Measurements from ENCODE around the gene ZNF407.

Gene ZNF407

DNA sequence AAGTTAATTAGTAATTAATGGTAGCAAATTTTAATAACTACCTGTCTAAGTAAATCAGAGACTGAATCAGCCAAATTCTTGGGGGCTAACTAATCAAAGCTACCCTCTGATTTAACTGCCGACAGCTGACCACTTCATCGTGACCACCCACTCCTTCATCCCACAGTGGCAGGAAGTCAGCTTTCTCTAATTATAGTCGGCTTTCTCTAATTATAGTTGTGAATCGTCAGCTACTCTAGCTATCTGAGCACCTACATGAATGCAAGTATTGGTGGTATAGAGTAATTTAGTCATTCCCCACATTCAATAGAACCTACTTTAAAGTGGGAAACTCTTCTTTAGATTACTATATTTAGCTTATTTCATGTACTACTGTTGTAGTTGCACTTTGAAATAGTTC is 425.8 kb downstream of the ZNF407 start:
- H2AFZ ChIP-seq (ENCODE audit: low read depth, low read length, severe bottlenecking), result no peak overlapping the region
- no peak overlapping the region for H3K4me2 ChIP-seq (ENCODE audit: low read depth, low read length, poor library complexity, severe bottlenecking)
- H3K27ac ChIP-seq (ENCODE audit: low read depth, low read length), result no peak overlapping the region
- H3K27me3 ChIP-seq (ENCODE audit: low read length), result no peaks in the 10 kb centered on the region
- TF ChIP-seq, protein P1, sequence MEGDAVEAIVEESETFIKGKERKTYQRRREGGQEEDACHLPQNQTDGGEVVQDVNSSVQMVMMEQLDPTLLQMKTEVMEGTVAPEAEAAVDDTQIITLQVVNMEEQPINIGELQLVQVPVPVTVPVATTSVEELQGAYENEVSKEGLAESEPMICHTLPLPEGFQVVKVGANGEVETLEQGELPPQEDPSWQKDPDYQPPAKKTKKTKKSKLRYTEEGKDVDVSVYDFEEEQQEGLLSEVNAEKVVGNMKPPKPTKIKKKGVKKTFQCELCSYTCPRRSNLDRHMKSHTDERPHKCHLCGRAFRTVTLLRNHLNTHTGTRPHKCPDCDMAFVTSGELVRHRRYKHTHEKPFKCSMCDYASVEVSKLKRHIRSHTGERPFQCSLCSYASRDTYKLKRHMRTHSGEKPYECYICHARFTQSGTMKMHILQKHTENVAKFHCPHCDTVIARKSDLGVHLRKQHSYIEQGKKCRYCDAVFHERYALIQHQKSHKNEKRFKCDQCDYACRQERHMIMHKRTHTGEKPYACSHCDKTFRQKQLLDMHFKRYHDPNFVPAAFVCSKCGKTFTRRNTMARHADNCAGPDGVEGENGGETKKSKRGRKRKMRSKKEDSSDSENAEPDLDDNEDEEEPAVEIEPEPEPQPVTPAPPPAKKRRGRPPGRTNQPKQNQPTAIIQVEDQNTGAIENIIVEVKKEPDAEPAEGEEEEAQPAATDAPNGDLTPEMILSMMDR (IDR thresholded peaks at IDR 0.05; ENCODE audit: insufficient read depth, low read length, poor library complexity, severe bottlenecking), result no peak
- TF ChIP-seq EZH2phosphoT487 (conservative IDR thresholded peaks at IDR 0.05; ENCODE audit: low read length), result no peak
- H3F3A ChIP-seq (ENCODE audit: insufficient read depth), result no peaks in the 10 kb centered on the region
- H3K4me3 ChIP-seq (ENCODE audit: insufficient read depth, low read length, poor library complexity, severe bottlenecking), result no peak overlapping the region
- H3K36me3 ChIP-seq (ENCODE audit: low read length), result no peaks in the 10 kb centered on the region
- no peaks in the 10 kb centered on the region for H3K9me3 ChIP-seq (ENCODE audit: insufficient read depth, low read length)
- no peaks in the 10 kb centered on the region for H3K9me2 ChIP-seq (replicated peaks; ENCODE audit: insufficient read depth, low read length)
- H3K9ac ChIP-seq (ENCODE audit: low read length), result no peak overlapping the region
- H3K79me2 ChIP-seq (ENCODE audit: insufficient read depth, low read length), result no peaks in the 10 kb centered on the region
- no peaks in the 10 kb centered on the region for H4K20me1 ChIP-seq (ENCODE audit: low read depth, low read length)

DNA sequence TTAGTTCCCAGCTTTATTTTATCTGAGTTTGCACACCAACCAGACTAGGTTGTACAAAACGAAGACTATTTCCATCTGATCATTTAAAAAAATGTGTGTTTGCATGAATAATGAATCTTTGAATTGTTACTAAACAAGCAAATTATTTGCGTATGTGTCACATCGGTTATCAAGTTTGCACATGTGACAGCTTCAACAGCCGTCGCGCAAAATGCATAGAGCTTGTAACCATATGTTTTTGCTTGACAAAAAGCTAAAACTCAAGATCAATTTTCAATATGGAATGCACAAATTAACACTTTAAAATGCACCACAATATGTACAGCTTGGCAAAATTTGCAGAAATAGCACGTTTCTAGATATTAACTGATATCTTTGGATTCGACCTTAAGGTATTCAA is 427.2 kb downstream of the ZNF407 start:
- H3K27me3 ChIP-seq (ENCODE audit: low read length), result no peaks in the 10 kb centered on the region
- H3K27ac ChIP-seq (ENCODE audit: low read depth, low read length), result no peak overlapping the region
- no peaks in the 10 kb centered on the region for H3K9me3 ChIP-seq (ENCODE audit: insufficient read depth, low read length)
- no peaks in the 10 kb centered on the region for H3K36me3 ChIP-seq (ENCODE audit: low read length)
- H3K4me2 ChIP-seq (ENCODE audit: low read depth, low read length, poor library complexity, severe bottlenecking), result no peak overlapping the region
- no peaks in the 10 kb centered on the region for H4K20me1 ChIP-seq (ENCODE audit: low read depth, low read length)
- H3K9me2 ChIP-seq (replicated peaks; ENCODE audit: insufficient read depth, low read length), result no peaks in the 10 kb centered on the region
- no peak for TF ChIP-seq EZH2phosphoT487 (conservative IDR thresholded peaks at IDR 0.05; ENCODE audit: low read length)
- TF ChIP-seq, protein P1 (IDR thresholded peaks at IDR 0.05; ENCODE audit: insufficient read depth, low read length, poor library complexity, severe bottlenecking), result no peak
- H3K79me2 ChIP-seq (ENCODE audit: insufficient read depth, low read length), result no peaks in the 10 kb centered on the region
- no peak overlapping the region for H3K4me3 ChIP-seq (ENCODE audit: insufficient read depth, low read length, poor library complexity, severe bottlenecking)
- no peak overlapping the region for H3K9ac ChIP-seq (ENCODE audit: low read length)
- H3F3A ChIP-seq (ENCODE audit: insufficient read depth), result no peaks in the 10 kb centered on the region
- H2AFZ ChIP-seq (ENCODE audit: low read depth, low read length, severe bottlenecking), result no peak overlapping the region

DNA sequence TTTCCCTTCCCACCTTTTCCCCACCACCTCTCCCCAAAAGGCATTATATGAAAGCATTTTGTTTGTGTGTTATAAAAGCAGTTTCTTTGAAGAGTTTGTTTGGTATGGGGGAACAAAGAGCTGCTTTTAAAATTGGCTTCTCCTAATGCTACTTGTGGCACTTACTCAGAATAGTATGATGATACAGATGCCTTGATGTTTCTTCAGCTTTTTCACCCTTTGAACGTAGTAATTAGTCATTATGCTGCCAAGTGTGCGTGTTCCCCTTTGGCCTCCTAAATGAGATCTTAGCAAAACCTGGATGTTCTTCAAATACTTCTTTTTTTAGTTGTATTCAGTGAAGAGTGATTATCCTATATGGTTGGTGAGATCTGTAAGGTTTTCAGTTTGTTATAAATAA is 427.9 kb downstream of the ZNF407 start:
- H3K9me2 ChIP-seq (replicated peaks; ENCODE audit: insufficient read depth, low read length), result no peaks in the 10 kb centered on the region
- TF ChIP-seq, protein P1 (IDR thresholded peaks at IDR 0.05; ENCODE audit: insufficient read depth, low read length, poor library complexity, severe bottlenecking), result no peak
- TF ChIP-seq EZH2phosphoT487 (conservative IDR thresholded peaks at IDR 0.05; ENCODE audit: low read length), result no peak
- no peaks in the 10 kb centered on the region for H3K9me3 ChIP-seq (ENCODE audit: insufficient read depth, low read length)
- H2AFZ ChIP-seq (ENCODE audit: low read depth, low read length, severe bottlenecking), result no peak overlapping the region
- no peaks in the 10 kb centered on the region for H4K20me1 ChIP-seq (ENCODE audit: low read depth, low read length)
- no peak overlapping the region for H3K4me3 ChIP-seq (ENCODE audit: insufficient read depth, low read length, poor library complexity, severe bottlenecking)
- no peaks in the 10 kb centered on the region for H3K79me2 ChIP-seq (ENCODE audit: insufficient read depth, low read length)
- H3K27ac ChIP-seq (ENCODE audit: low read depth, low read length), result no peak overlapping the region
- H3K9ac ChIP-seq (ENCODE audit: low read length), result no peak overlapping the region
- H3K36me3 ChIP-seq (ENCODE audit: low read length), result no peaks in the 10 kb centered on the region
- no peaks in the 10 kb centered on the region for H3F3A ChIP-seq (ENCODE audit: insufficient read depth)
- H3K4me2 ChIP-seq (ENCODE audit: low read depth, low read length, poor library complexity, severe bottlenecking), result no peak overlapping the region
- no peaks in the 10 kb centered on the region for H3K27me3 ChIP-seq (ENCODE audit: low read length)
